DOHH2 (cell line): Measurements from ENCODE around the gene DNAAF5.

Source experiments
- H3F3A ChIP-seq: fragments of 200-600 bp; sonication (generic), shearing (Covaris generic); 2 replicates; pipeline ENCODE4 v1.6.0; 2016; ENCODE audit warnings: antibody characterized with exemption, mild to moderate bottlenecking; ENCODE audit not compliant: control insufficient read depth, insufficient read depth
- H3K27ac ChIP-seq: fragments of 200-600 bp; sonication (generic); 2 replicates; pipeline ENCODE4 v1.5.1; 2014; ENCODE audit warnings: low read depth, mild to moderate bottlenecking, low read length, moderate library complexity
- H3K27me3 ChIP-seq: fragments of 200-600 bp; sonication (generic); 2 replicates; pipeline ENCODE4 v1.6.1; 2014; ENCODE audit warnings: mild to moderate bottlenecking, low read length, mixed read lengths; ENCODE audit not compliant: control insufficient read depth
- H3K36me3 ChIP-seq: fragments of 200-600 bp; sonication (generic); 2 replicates; pipeline ENCODE4 v1.6.1; 2014; ENCODE audit warnings: mild to moderate bottlenecking, low read length, moderate library complexity, mixed read lengths; ENCODE audit not compliant: control insufficient read depth
- H3K4me1 ChIP-seq: fragments of 200-600 bp; sonication (generic); 2 replicates; pipeline ENCODE4 v1.6.1; 2014; ENCODE audit warnings: mild to moderate bottlenecking, low read length, mixed read lengths; ENCODE audit not compliant: control insufficient read depth
- H3K4me2 ChIP-seq: fragments of 200-600 bp; sonication (generic); 2 replicates; pipeline ENCODE4 v1.6.0; 2014; ENCODE audit warnings: mild to moderate bottlenecking, low read length, moderate library complexity
- H3K4me3 ChIP-seq: fragments of 200-600 bp; sonication (generic); 2 replicates; pipeline ENCODE4 v1.5.1; 2014; ENCODE audit warnings: mild to moderate bottlenecking, low read length, mixed read lengths
- H3K79me2 ChIP-seq: fragments of 200-600 bp; sonication (generic); 2 replicates; pipeline ENCODE4 v1.6.1; 2014; ENCODE audit warnings: mild to moderate bottlenecking, low read length, mixed read lengths; ENCODE audit not compliant: control insufficient read depth
- H3K9me2 ChIP-seq: fragments of 200-600 bp; sonication (generic); replicated peaks from 2 replicates; pipeline ENCODE4 v1.6.1; 2014; ENCODE audit warnings: mild to moderate bottlenecking, low read length, mixed read lengths; ENCODE audit not compliant: control insufficient read depth
- H3K9me3 ChIP-seq: fragments of 200-600 bp; sonication (generic); 2 replicates; pipeline ENCODE4 v1.6.1; 2014; ENCODE audit warnings: antibody characterized with exemption, low read length, mixed read lengths; ENCODE audit not compliant: control insufficient read depth, insufficient read depth
- H4K20me1 ChIP-seq: fragments of 200-600 bp; sonication (generic); 2 replicates; pipeline ENCODE4 v1.6.0; 2014; ENCODE audit warnings: low read depth, mild to moderate bottlenecking, antibody characterized with exemption, low read length, moderate library complexity; ENCODE audit not compliant: control insufficient read depth, insufficient read depth
- EZH2phosphoT487 ChIP-seq: fragments of 200-600 bp; sonication (generic); IDR thresholded peaks from 2 replicates; pipeline ENCODE4 v1.6.1; 2017; ENCODE audit warnings: borderline replicate concordance, mild to moderate bottlenecking, antibody characterized with exemption, low read length, moderate library complexity, mixed read lengths
- TF ChIP-seq, protein P1 (sequence below): fragments of 200-600 bp; sonication (generic); IDR thresholded peaks from one replicate; pipeline ENCODE4 v1.5.1; 2014; ENCODE audit warnings: antibody characterized with exemption, mild to moderate bottlenecking, low read depth, low read length; ENCODE audit not compliant: poor library complexity, severe bottlenecking

Gene DNAAF5

GRCh38 chr7:681551-682307 is 44.8 kb upstream of the DNAAF5 start:
- no peaks in the 10 kb centered on the region for H3F3A ChIP-seq
- H3K9me3 ChIP-seq: peaks cover 17% of the 10 kb centered on the region
- peaks cover 83% of the 10 kb centered on the region for H3K36me3 ChIP-seq
- H3K9me2 ChIP-seq: no peaks in the 10 kb centered on the region
- TF ChIP-seq EZH2phosphoT487: no peak
- TF ChIP-seq, protein P1, sequence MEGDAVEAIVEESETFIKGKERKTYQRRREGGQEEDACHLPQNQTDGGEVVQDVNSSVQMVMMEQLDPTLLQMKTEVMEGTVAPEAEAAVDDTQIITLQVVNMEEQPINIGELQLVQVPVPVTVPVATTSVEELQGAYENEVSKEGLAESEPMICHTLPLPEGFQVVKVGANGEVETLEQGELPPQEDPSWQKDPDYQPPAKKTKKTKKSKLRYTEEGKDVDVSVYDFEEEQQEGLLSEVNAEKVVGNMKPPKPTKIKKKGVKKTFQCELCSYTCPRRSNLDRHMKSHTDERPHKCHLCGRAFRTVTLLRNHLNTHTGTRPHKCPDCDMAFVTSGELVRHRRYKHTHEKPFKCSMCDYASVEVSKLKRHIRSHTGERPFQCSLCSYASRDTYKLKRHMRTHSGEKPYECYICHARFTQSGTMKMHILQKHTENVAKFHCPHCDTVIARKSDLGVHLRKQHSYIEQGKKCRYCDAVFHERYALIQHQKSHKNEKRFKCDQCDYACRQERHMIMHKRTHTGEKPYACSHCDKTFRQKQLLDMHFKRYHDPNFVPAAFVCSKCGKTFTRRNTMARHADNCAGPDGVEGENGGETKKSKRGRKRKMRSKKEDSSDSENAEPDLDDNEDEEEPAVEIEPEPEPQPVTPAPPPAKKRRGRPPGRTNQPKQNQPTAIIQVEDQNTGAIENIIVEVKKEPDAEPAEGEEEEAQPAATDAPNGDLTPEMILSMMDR: no peak
- H4K20me1 ChIP-seq: no peaks in the 10 kb centered on the region
- no peak overlapping the region for H3K4me3 ChIP-seq
- no peak overlapping the region for H3K27ac ChIP-seq
- H3K27me3 ChIP-seq: no peaks in the 10 kb centered on the region
- peaks cover 7% of the 10 kb centered on the region for H3K79me2 ChIP-seq
- H3K4me1 ChIP-seq: no peaks in the 10 kb centered on the region
- H3K4me2 ChIP-seq: no peak overlapping the region

GRCh38 chr7:682810-683209 is 43.7 kb upstream of the DNAAF5 start:
- Histone ChIP-seq H3K79me2 (peaks cover 7% of the 10 kb centered on the region), H3K36me3 (peaks cover 78% of the 10 kb centered on the region), H3K4me1 (no peaks in the 10 kb centered on the region), H3K27me3 (no peaks in the 10 kb centered on the region), H3K4me2 (no peak overlapping the region), H3K9me3 (peaks cover 24% of the 10 kb centered on the region), H4K20me1 (no peaks in the 10 kb centered on the region), H3F3A (no peaks in the 10 kb centered on the region), H3K9me2 (no peaks in the 10 kb centered on the region), H3K27ac (no peak overlapping the region), H3K4me3 (no peak overlapping the region)
- TF ChIP-seq, protein P1: no peak
- TF ChIP-seq EZH2phosphoT487: no peak

DNA sequence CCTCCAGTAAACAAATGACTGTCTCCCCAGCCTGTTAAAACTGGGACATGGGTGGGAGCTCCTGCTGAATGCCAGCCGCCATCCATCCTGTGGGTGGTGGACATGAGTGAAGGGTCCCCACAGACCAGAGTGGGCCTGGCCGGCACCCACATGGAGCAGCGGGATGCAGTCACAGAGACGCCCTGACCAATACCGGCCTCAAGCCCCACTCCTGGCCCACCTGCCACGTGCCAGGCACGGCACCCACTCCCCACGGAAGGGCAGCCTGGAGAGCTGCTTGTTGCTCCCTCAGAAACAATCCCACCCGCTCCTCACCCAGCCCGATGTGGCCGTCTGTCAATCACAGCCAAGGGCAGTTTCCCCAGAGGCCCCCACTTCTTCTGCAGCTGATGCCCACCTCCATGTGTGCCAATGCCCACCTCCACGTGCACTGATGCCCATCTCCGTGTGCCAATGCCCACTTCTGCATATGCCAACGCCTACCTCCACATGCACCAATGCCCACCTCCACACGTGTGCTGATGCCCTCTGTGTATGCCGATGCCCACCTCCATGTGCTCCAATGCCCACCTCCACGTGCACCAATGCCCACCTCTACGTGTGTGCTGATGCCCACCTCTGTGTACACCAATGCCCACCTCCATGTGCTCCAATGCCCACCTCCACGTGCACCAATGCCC is 42.8 kb upstream of the DNAAF5 start:
- H3K27ac ChIP-seq: no peak overlapping the region
- H3K4me3 ChIP-seq: no peak overlapping the region
- H4K20me1 ChIP-seq: no peaks in the 10 kb centered on the region
- TF ChIP-seq, protein P1: no peak
- no peak for TF ChIP-seq EZH2phosphoT487
- H3K9me2 ChIP-seq: no peaks in the 10 kb centered on the region
- H3K4me1 ChIP-seq: no peaks in the 10 kb centered on the region
- H3K36me3 ChIP-seq: peaks cover 72% of the 10 kb centered on the region
- peaks cover 7% of the 10 kb centered on the region for H3K79me2 ChIP-seq
- no peaks in the 10 kb centered on the region for H3F3A ChIP-seq
- peaks cover 30% of the 10 kb centered on the region for H3K9me3 ChIP-seq
- H3K4me2 ChIP-seq: no peak overlapping the region
- H3K27me3 ChIP-seq: no peaks in the 10 kb centered on the region
